GM12875 (cell line): ENCODE data around the gene MAD2L2.
A peak's percentile ranks its signal among the peaks of the same experiment; 100 is the strongest.

Source experiments
- H3K4me3 ChIP-seq: one replicate; pipeline ENCODE4 v1.5.1; 2011; ENCODE audit warnings: low read depth, low read length, control low read depth
- CTCF ChIP-seq: IDR thresholded peaks from 2 replicates; pipeline ENCODE4 v1.5.1; 2011; ENCODE audit warnings: low read depth, mild to moderate bottlenecking, control low read depth, inconsistent platforms, low read length, moderate library complexity, borderline replicate concordance; ENCODE audit not compliant: insufficient read depth

Gene MAD2L2

GRCh38 chr1:11681071-11681771, at the start of gene MAD2L2:
MAD2L2 (minus strand) TSS chr1:11681148; CDS start chr1:11680601, 547 bp downstream.
- H3K4me3 ChIP-seq: peak within 1 kb of the TSS; percentile 93
- no peak for TF ChIP-seq CTCF

- no peak overlapping the region for H3K4me3 ChIP-seq
- TF ChIP-seq CTCF: no peak
These were observed 49.5 kb upstream of the MAD2L2 start for GRCh38 chr1:11730429-11730891.

- no peak overlapping the region for H3K4me3 ChIP-seq
- TF ChIP-seq CTCF: no peak
These were observed 48.8 kb upstream of the MAD2L2 start for GRCh38 chr1:11729498-11730428.

- no peak overlapping the region for H3K4me3 ChIP-seq
- TF ChIP-seq CTCF: no peak
These were observed 48.2 kb upstream of the MAD2L2 start for GRCh38 chr1:11729155-11729497.

- TF ChIP-seq CTCF: no peak
- no peak overlapping the region for H3K4me3 ChIP-seq
These were observed 47.3 kb upstream of the MAD2L2 start for GRCh38 chr1:11728126-11728806.

- no peak for TF ChIP-seq CTCF
- H3K4me3 ChIP-seq: no peak overlapping the region
These were observed 46.2 kb upstream of the MAD2L2 start for GRCh38 chr1:11727119-11727518.
